ENCODE measurements around the gene MREG.

The MREG gene

DNA sequence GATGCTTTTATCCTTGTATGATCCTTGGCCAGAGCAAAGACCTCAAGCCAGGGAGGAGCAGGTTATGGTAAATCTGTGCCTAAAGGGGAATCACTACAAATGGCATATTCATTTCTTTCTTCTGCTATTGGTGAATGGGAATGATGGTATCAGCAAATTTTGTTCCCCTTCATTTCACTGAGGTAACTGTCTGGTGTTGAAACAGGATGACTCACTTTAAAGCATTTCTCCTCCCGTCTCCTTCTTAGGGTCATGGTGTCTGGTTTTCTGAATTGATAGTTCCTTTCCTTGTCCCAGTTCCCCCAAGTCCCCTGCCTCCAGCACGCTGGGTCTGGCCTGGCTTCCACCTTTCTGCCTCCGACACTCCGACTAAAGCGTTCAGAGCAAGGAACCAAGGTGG lies 109.2 kb downstream of the MREG start:
- TF ChIP-seq, protein P1, sequence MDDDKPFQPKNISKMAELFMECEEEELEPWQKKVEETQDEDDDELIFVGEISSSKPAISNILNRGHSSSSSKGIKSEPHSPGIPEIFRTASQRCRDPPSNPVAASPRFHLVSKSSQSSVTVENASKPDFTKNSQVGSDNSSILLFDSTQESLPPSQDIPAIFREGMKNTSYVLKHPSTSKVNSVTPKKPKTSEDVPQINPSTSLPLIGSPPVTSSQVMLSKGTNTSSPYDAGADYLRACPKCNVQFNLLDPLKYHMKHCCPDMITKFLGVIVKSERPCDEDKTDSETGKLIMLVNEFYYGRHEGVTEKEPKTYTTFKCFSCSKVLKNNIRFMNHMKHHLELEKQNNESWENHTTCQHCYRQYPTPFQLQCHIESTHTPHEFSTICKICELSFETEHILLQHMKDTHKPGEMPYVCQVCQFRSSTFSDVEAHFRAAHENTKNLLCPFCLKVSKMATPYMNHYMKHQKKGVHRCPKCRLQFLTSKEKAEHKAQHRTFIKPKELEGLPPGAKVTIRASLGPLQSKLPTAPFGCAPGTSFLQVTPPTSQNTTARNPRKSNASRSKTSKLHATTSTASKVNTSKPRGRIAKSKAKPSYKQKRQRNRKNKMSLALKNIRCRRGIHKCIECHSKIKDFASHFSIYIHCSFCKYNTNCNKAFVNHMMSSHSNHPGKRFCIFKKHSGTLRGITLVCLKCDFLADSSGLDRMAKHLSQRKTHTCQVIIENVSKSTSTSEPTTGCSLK (tag by site-specific recombination; IDR thresholded peaks at IDR 0.05): no peak
- TF ChIP-seq ZNF19 (tag by site-specific recombination; IDR thresholded peaks at IDR 0.05; ENCODE audit: low read depth) (no peak), ZBTB20 (tag by site-specific recombination; IDR thresholded peaks at IDR 0.05) (no peak), ZNF548 (tag by site-specific recombination; IDR thresholded peaks at IDR 0.05) (no peak), ZNF138 (tag by site-specific recombination; IDR thresholded peaks at IDR 0.05; ENCODE audit: borderline replicate concordance) (no peak), SCRT1 (tag by site-specific recombination; IDR thresholded peaks at IDR 0.05; ENCODE audit: borderline replicate concordance) (no peak), ZNF624 (tag by site-specific recombination; IDR thresholded peaks at IDR 0.05) (no peak), ZBTB48 (tag by site-specific recombination; IDR thresholded peaks at IDR 0.05) (no peak), WT1 (tag by site-specific recombination; IDR thresholded peaks at IDR 0.05) (no peak), KLF8 (tag by site-specific recombination; IDR thresholded peaks at IDR 0.05) (no peak), ZNF24 (tag by site-specific recombination; IDR thresholded peaks at IDR 0.05) (no peak)
- TF ChIP-seq, protein P2, sequence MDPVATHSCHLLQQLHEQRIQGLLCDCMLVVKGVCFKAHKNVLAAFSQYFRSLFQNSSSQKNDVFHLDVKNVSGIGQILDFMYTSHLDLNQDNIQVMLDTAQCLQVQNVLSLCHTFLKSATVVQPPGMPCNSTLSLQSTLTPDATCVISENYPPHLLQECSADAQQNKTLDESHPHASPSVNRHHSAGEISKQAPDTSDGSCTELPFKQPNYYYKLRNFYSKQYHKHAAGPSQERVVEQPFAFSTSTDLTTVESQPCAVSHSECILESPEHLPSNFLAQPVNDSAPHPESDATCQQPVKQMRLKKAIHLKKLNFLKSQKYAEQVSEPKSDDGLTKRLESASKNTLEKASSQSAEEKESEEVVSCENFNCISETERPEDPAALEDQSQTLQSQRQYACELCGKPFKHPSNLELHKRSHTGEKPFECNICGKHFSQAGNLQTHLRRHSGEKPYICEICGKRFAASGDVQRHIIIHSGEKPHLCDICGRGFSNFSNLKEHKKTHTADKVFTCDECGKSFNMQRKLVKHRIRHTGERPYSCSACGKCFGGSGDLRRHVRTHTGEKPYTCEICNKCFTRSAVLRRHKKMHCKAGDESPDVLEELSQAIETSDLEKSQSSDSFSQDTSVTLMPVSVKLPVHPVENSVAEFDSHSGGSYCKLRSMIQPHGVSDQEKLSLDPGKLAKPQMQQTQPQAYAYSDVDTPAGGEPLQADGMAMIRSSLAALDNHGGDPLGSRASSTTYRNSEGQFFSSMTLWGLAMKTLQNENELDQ (tag by site-specific recombination; IDR thresholded peaks at IDR 0.05; ENCODE audit: low read depth): no peak
- TF ChIP-seq, protein P3, sequence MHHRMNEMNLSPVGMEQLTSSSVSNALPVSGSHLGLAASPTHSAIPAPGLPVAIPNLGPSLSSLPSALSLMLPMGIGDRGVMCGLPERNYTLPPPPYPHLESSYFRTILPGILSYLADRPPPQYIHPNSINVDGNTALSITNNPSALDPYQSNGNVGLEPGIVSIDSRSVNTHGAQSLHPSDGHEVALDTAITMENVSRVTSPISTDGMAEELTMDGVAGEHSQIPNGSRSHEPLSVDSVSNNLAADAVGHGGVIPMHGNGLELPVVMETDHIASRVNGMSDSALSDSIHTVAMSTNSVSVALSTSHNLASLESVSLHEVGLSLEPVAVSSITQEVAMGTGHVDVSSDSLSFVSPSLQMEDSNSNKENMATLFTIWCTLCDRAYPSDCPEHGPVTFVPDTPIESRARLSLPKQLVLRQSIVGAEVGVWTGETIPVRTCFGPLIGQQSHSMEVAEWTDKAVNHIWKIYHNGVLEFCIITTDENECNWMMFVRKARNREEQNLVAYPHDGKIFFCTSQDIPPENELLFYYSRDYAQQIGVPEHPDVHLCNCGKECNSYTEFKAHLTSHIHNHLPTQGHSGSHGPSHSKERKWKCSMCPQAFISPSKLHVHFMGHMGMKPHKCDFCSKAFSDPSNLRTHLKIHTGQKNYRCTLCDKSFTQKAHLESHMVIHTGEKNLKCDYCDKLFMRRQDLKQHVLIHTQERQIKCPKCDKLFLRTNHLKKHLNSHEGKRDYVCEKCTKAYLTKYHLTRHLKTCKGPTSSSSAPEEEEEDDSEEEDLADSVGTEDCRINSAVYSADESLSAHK (tag by site-specific recombination; IDR thresholded peaks at IDR 0.05): no peak
- TF ChIP-seq, protein P4, sequence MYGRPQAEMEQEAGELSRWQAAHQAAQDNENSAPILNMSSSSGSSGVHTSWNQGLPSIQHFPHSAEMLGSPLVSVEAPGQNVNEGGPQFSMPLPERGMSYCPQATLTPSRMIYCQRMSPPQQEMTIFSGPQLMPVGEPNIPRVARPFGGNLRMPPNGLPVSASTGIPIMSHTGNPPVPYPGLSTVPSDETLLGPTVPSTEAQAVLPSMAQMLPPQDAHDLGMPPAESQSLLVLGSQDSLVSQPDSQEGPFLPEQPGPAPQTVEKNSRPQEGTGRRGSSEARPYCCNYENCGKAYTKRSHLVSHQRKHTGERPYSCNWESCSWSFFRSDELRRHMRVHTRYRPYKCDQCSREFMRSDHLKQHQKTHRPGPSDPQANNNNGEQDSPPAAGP (tag by site-specific recombination; IDR thresholded peaks at IDR 0.05): no peak
- TF ChIP-seq, protein P5, sequence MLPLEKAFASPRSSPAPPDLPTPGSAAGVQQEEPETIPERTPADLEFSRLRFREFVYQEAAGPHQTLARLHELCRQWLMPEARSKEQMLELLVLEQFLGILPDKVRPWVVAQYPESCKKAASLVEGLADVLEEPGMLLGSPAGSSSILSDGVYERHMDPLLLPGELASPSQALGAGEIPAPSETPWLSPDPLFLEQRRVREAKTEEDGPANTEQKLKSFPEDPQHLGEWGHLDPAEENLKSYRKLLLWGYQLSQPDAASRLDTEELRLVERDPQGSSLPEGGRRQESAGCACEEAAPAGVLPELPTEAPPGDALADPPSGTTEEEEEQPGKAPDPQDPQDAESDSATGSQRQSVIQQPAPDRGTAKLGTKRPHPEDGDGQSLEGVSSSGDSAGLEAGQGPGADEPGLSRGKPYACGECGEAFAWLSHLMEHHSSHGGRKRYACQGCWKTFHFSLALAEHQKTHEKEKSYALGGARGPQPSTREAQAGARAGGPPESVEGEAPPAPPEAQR (tag by site-specific recombination; IDR thresholded peaks at IDR 0.05): no peak
- TF ChIP-seq, protein P6, sequence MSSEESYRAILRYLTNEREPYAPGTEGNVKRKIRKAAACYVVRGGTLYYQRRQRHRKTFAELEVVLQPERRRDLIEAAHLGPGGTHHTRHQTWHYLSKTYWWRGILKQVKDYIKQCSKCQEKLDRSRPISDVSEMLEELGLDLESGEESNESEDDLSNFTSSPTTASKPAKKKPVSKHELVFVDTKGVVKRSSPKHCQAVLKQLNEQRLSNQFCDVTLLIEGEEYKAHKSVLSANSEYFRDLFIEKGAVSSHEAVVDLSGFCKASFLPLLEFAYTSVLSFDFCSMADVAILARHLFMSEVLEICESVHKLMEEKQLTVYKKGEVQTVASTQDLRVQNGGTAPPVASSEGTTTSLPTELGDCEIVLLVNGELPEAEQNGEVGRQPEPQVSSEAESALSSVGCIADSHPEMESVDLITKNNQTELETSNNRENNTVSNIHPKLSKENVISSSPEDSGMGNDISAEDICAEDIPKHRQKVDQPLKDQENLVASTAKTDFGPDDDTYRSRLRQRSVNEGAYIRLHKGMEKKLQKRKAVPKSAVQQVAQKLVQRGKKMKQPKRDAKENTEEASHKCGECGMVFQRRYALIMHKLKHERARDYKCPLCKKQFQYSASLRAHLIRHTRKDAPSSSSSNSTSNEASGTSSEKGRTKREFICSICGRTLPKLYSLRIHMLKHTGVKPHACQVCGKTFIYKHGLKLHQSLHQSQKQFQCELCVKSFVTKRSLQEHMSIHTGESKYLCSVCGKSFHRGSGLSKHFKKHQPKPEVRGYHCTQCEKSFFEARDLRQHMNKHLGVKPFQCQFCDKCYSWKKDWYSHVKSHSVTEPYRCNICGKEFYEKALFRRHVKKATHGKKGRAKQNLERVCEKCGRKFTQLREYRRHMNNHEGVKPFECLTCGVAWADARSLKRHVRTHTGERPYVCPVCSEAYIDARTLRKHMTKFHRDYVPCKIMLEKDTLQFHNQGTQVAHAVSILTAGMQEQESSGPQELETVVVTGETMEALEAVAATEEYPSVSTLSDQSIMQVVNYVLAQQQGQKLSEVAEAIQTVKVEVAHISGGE (tag by site-specific recombination; conservative IDR thresholded peaks at IDR 0.05; ENCODE audit: low read depth): no peak
- ChIA-PET POLR2A (no interaction called here), CTCF (no interaction called here)
- no peak overlapping the region for H3K4me3 ChIP-seq (ENCODE audit: low read depth, low read length)
- H3K4me1 ChIP-seq (ENCODE audit: control insufficient read depth, insufficient read depth, low read length): no peaks in the 10 kb centered on the region
- H3K9me3 ChIP-seq (ENCODE audit: control insufficient read depth, insufficient read depth, low read depth, low read length): no peaks in the 10 kb centered on the region
- no peak overlapping the region for H3K27ac ChIP-seq (ENCODE audit: extremely low read depth, low read depth, low read length)
- H3K36me3 ChIP-seq (ENCODE audit: control insufficient read depth in 2 of 2, insufficient read depth in 1 of 2, low read length in 2 of 2): no peaks in the 10 kb centered on the region

Data from HEK293 (cell line).